WTC11 (cell line): Measurements from ENCODE around the gene PDZD2.

Experiments
- MLX ChIP-seq: sonication (generic); formaldehyde crosslinking; IDR thresholded peaks from 2 replicates; pipeline ENCODE4 v1.8.1; 2023; ENCODE audit warnings: mild to moderate bottlenecking, missing genetic modification reagents, moderate library complexity
- TF ChIP-seq, protein P1 (sequence below): fragments of 200-600 bp; IDR thresholded peaks from 2 replicates; pipeline ENCODE4 v1.8.0; 2022; ENCODE audit warnings: antibody characterized with exemption
- TF ChIP-seq, protein P2 (sequence below): fragments of 250-450 bp; sonication (Bioruptor Pico); IDR thresholded peaks from 2 replicates; pipeline ENCODE4 v1.9.0; 2021; ENCODE audit warnings: moderate library complexity, mild to moderate bottlenecking, inconsistent platforms, borderline replicate concordance

DNA sequence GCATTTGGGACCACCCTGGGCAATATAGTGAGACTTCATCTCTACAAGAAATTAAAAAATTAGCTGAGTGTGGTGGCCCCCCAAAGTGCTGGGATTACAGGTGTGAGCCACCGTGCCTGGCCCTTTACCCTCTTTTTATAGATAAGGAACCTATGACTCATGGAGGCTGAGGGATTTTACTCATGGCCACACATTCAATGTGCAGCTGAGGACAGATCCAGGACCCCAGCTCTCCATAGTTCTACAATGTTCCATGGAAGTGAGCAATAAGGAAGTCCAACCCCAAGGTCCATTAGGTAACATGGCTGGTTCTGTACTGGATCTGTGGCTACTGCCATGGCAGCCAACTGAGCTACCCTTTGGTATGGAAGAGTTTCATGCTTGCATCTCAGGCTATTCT is 25.3 kb upstream of the PDZD2 start:
- TF ChIP-seq, protein P1, sequence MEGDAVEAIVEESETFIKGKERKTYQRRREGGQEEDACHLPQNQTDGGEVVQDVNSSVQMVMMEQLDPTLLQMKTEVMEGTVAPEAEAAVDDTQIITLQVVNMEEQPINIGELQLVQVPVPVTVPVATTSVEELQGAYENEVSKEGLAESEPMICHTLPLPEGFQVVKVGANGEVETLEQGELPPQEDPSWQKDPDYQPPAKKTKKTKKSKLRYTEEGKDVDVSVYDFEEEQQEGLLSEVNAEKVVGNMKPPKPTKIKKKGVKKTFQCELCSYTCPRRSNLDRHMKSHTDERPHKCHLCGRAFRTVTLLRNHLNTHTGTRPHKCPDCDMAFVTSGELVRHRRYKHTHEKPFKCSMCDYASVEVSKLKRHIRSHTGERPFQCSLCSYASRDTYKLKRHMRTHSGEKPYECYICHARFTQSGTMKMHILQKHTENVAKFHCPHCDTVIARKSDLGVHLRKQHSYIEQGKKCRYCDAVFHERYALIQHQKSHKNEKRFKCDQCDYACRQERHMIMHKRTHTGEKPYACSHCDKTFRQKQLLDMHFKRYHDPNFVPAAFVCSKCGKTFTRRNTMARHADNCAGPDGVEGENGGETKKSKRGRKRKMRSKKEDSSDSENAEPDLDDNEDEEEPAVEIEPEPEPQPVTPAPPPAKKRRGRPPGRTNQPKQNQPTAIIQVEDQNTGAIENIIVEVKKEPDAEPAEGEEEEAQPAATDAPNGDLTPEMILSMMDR = no peak
- TF ChIP-seq, protein P2, sequence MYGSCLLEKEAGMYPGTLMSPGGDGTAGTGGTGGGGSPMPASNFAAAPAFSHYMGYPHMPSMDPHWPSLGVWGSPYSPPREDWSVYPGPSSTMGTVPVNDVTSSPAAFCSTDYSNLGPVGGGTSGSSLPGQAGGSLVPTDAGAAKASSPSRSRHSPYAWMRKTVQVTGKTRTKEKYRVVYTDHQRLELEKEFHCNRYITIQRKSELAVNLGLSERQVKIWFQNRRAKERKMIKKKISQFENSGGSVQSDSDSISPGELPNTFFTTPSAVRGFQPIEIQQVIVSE (CRISPR knock-in tag) = no peak
- TF ChIP-seq MLX (CRISPR knock-in tag) = no peak
